Neutrophil (primary cell): ENCODE results near the gene BAIAP2L1.

Experiments
- H3K27ac ChIP-seq: fragments of 200-600 bp; sonication (generic); 2 replicates; pipeline ENCODE4 v1.5.1; 2016; ENCODE audit warnings: mild to moderate bottlenecking, moderate library complexity
- H3K27me3 ChIP-seq: fragments of 200-600 bp; sonication (generic); 2 replicates; pipeline ENCODE4 v1.6.0; 2016; ENCODE audit warnings: mild to moderate bottlenecking
- H3K36me3 ChIP-seq: fragments of 200-600 bp; sonication (generic); 2 replicates; pipeline ENCODE4 v1.5.1; 2017
- H3K4me1 ChIP-seq, 2 experiments: fragments of 200-600 bp in 1 of 2; sonication (generic) in 1 of 2; 1 replicate in 1 of 2; 2 replicates in 1 of 2; pipeline versions ENCODE4 v1.5.1 to v1.6.1; 2013 to 2016; ENCODE audit warnings: low read depth in 1 of 2, low read length in 1 of 2, mild to moderate bottlenecking in 1 of 2, moderate library complexity in 1 of 2; ENCODE audit not compliant: control insufficient read depth in 1 of 2, insufficient read depth in 1 of 2
- H3K4me3 ChIP-seq, 2 experiments: fragments of 200-600 bp in 1 of 2; sonication (generic) in 1 of 2; 1 replicate in 1 of 2; 2 replicates in 1 of 2; pipeline ENCODE4 v1.5.1; 2013 to 2016; ENCODE audit warnings: low read depth in 1 of 2, low read length in 1 of 2, mild to moderate bottlenecking in 1 of 2, moderate library complexity in 1 of 2
- H3K9me3 ChIP-seq: fragments of 200-600 bp; sonication (generic); 2 replicates; pipeline ENCODE4 v1.5.1; 2016
- TF ChIP-seq, protein P1 (sequence below): fragments of 200-600 bp; sonication (generic); IDR thresholded peaks from 2 replicates; pipeline ENCODE4 v1.5.1; 2016; ENCODE audit warnings: antibody characterized with exemption

The BAIAP2L1 gene

DNA sequence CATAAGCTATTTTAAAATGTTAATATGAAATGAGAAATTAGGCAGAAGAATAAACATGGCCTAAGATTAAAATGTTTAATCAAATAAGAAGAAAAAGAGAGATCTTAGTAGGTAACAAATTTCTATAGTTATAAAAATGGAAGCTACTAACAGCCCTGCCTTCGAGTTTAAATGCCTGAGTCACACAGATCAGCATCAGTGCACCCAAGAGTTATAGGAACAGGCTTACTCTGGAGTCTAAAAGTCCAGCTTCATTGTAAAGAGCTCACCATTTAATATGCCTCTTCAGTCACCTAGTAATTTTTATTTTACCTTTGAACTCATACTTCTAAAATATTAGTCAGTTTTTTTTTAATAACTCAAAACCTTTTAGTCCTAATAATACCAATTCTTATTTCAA lies 66.8 kb downstream of the BAIAP2L1 start:
- no peaks in the 10 kb centered on the region for H3K27me3 ChIP-seq
- H3K4me3 ChIP-seq: no peak overlapping the region
- no peak overlapping the region for H3K27ac ChIP-seq
- no peaks in the 10 kb centered on the region for H3K4me1 ChIP-seq
- no peaks in the 10 kb centered on the region for H3K36me3 ChIP-seq
- TF ChIP-seq, protein P1, sequence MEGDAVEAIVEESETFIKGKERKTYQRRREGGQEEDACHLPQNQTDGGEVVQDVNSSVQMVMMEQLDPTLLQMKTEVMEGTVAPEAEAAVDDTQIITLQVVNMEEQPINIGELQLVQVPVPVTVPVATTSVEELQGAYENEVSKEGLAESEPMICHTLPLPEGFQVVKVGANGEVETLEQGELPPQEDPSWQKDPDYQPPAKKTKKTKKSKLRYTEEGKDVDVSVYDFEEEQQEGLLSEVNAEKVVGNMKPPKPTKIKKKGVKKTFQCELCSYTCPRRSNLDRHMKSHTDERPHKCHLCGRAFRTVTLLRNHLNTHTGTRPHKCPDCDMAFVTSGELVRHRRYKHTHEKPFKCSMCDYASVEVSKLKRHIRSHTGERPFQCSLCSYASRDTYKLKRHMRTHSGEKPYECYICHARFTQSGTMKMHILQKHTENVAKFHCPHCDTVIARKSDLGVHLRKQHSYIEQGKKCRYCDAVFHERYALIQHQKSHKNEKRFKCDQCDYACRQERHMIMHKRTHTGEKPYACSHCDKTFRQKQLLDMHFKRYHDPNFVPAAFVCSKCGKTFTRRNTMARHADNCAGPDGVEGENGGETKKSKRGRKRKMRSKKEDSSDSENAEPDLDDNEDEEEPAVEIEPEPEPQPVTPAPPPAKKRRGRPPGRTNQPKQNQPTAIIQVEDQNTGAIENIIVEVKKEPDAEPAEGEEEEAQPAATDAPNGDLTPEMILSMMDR: no peak
- no peaks in the 10 kb centered on the region for H3K9me3 ChIP-seq

DNA sequence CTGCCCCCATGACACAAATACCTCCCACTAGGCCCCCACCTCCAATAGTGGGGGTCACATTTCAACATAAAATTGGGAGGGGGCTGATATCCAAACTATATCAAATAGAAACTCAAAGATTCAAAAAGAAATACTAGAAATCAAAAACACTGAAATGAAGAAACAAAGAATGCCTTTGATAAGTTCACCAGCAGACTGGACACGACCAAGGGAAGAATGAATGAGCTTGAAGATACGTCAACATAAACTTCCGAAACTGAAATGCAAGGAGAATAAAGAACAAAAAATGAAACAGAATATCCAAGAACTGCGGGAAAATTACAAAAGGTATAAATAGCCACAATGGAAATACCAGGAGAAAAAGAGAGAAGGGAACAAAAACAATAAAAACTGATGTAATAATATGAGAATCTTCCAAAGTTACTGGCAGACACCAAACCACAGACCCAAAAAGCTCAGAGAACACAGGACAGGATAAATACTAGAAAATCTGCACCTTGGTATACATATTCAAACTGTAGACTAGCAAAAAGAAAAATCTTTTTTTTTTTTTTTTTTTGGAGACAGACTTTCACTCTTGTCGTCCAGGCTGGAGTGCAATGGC lies 69.9 kb downstream of the BAIAP2L1 start:
- H3K27ac ChIP-seq: no peak overlapping the region
- no peaks in the 10 kb centered on the region for H3K36me3 ChIP-seq
- no peaks in the 10 kb centered on the region for H3K27me3 ChIP-seq

DNA sequence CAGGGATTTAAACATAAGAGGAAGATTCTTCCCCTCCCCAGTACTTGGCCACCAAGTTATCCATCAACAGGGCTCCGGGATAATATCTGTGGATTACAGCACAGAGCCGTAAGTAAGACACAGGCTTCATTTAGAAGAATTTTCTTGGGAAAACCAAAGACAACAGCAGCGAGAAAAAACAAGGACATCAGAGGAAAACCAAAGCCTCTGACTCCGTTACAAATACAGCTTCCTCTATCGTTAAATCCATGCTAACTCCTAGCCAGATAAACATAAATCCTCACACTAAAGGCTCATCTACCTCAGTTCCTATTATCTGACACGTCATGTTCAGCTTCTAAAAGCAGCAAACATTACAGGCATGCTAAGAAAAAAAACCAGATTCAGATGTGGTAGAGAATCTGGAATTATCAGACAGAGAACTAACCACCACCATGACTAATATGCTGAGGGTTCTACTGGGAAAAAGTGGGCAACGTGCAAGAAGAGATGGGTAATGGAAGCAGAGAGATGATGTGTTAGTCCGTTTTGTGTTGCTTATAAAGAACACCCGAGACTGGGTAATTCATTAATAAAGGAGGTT lies 71.0 kb downstream of the BAIAP2L1 start:
- no peaks in the 10 kb centered on the region for H3K36me3 ChIP-seq
- TF ChIP-seq, protein P1: no peak
- H3K4me3 ChIP-seq: no peak overlapping the region
- no peaks in the 10 kb centered on the region for H3K4me1 ChIP-seq
- H3K9me3 ChIP-seq: no peaks in the 10 kb centered on the region
- H3K27ac ChIP-seq: no peak overlapping the region
- H3K27me3 ChIP-seq: peaks cover 2% of the 10 kb centered on the region

More for the DNA sequence above, 69.9 kb downstream of the BAIAP2L1 start:
- TF ChIP-seq, protein P1: no peak
- H3K9me3 ChIP-seq: no peaks in the 10 kb centered on the region
- no peak overlapping the region for H3K4me3 ChIP-seq
- H3K4me1 ChIP-seq: no peaks in the 10 kb centered on the region

DNA sequence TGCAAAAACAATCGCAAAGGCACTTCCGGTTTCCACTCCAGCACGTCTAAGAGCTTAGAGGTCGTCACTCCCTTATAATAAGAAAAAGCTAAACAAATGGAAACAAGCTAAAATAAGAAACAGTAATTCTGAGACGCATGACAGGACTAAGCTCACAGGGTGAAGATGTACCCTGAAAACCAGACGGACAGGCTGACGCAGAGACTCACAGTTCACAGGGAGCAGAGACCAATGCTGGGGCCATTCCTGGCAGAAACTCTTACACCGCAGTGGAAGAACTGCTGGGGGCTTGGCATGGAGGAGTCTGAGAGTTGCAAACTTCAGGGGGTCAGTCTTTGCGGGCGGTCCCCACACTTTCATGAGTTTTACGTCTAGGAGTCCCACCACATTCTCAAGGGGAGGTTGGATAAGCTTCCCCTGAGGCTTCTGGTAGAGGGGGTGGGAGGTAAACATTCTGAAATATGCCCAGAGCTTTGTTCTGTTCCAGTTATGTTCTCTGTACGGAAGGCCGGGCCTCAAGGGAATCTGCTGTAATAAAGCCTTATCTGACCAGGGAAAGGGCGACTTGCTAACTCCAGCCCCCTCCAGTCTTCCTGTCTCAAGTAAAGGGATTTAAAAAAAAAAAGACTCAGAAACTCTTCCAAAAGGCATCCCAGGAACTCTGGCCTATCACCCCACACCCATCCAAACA lies 71.6 kb downstream of the BAIAP2L1 start:
- Histone ChIP-seq H3K4me3 (no peak overlapping the region), H3K9me3 (no peaks in the 10 kb centered on the region), H3K27me3 (peaks cover 9% of the 10 kb centered on the region), H3K4me1 (no peaks in the 10 kb centered on the region), H3K27ac (no peak overlapping the region), H3K36me3 (no peaks in the 10 kb centered on the region)
- TF ChIP-seq, protein P1: no peak

DNA sequence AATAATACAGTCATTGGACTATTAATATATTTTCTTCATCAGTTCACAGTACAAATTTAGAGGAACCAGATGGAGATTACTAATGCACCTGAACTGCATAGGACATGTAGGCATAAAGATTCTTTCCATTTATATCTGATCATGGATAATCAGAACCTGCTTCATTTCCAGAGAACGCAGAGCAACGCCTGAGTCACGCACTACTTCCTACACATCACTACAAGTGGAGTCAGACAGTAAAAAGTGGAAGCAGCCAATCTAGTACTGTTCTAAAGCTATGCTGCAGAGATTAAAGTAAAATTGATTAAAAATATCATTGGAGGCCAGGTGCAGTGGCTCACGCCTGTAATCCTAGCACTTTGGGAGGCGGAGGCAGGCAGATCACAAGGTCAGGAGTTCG lies 76.1 kb downstream of the BAIAP2L1 start:
- Histone ChIP-seq H3K27me3 (peaks cover 32% of the 10 kb centered on the region), H3K4me1 (no peaks in the 10 kb centered on the region), H3K36me3 (no peaks in the 10 kb centered on the region), H3K4me3 (no peak overlapping the region), H3K27ac (no peak overlapping the region), H3K9me3 (no peaks in the 10 kb centered on the region)
- TF ChIP-seq, protein P1: no peak
